ENCODE data around the gene ZNF827.

The ZNF827 gene

DNA sequence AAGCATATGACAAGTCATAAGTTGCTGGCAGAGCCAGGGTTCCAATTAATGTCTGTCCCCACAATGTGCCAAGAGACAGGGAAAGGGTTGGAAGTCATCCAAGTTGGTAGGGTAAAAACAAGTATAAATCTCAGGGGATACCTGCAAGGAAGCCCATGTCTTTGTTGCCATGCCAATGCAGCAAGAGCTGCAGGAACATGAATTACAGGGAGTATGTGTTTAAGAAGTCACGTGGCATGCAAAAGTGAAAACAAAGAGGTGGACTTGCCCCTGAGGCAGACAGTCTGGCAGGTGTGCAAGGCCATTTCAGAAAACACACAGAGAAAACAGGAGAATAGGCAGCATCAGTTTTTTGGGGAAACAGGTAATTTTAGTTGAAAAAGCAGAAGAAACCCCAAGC, 229.3 kb downstream of the ZNF827 start:
- no peak for DNase-seq (ENCODE audit: low read depth)

All from HS-5 (cell line).